ENCODE data around the gene SPIN2B.
"Not testable (repeated sequence)": the region's sequence is repeated elsewhere in the genome, so short reads cannot be mapped to it uniquely, and the experiment has no call there.

Gene SPIN2B

GRCh38 chrX:57104921-57105398, 16.4 kb downstream of the SPIN2B start:
- TF ChIP-seq GATA1 (IDR thresholded peaks at IDR 0.05; ENCODE audit: low read depth, low read length) (no peak), POLR2A (IDR thresholded peaks at IDR 0.05; ENCODE audit: low read length) (no peak)
- DNase-seq, result no peak

DNA sequence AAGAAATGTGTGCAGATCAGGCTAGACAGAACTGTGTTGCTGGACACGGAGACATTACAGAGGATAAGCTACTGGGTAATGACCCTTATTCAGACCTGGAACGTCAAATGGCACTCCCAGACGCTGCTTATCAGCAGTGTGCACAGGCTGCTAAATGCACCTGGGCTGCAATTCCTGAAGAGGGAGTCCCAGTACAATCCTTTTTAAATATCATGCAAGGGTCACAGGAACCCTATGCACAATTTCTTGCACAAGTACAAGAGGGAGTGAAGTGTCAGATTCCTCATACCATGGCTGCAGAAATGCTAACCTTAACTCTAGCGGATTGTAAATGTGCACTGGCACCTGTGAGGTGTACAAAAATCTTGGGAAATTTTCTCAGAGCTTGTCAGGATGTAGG, 16.9 kb downstream of the SPIN2B start:
- TF ChIP-seq GATA1 (IDR thresholded peaks at IDR 0.05; ENCODE audit: low read depth, low read length), result no peak
- TF ChIP-seq POLR2A (IDR thresholded peaks at IDR 0.05; ENCODE audit: low read length), result no peak
- DNase-seq, result no peak

- no peak for TF ChIP-seq POLR2A (IDR thresholded peaks at IDR 0.05; ENCODE audit: low read length)
- no peak for TF ChIP-seq GATA1 (IDR thresholded peaks at IDR 0.05; ENCODE audit: low read depth, low read length)
- DNase-seq, result no peak
These were observed 17.9 kb downstream of the SPIN2B start for GRCh38 chrX:57103489-57103888.

DNA sequence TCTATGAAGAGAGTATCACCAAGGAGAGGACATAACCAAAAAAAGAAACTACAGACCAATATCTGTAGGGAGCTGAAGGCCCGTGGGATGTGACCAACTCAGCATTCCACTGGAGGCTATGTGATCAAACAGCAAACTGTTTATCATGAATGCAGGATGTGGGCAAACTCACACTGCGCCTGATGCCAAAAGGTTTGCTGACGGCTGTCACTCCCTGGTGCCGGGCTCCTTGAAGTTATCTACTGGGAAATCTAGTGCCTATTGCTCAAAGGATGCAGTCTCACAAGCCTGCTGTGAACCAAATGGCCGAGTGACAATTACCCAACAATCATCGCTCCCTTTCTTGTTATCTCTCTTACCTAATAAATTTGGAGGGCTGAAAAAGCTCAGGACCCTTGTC, 18.4 kb downstream of the SPIN2B start:
- not testable (repeated sequence) for DNase-seq

- TF ChIP-seq POLR2A (IDR thresholded peaks at IDR 0.05; ENCODE audit: low read length), result no peak
- TF ChIP-seq GATA1 (IDR thresholded peaks at IDR 0.05; ENCODE audit: low read depth, low read length), result no peak
- no peak for DNase-seq
These were observed 38.2 kb downstream of the SPIN2B start for GRCh38 chrX:57083143-57083542.

GRCh38 chrX:57074458-57074857, 46.9 kb downstream of the SPIN2B start:
- TF ChIP-seq POLR2A (IDR thresholded peaks at IDR 0.05; ENCODE audit: low read length) (no peak), GATA1 (IDR thresholded peaks at IDR 0.05; ENCODE audit: low read depth, low read length) (no peak)
- DNase-seq, result no peak

- no peak for DNase-seq
These were observed 51.0 kb downstream of the SPIN2B start for GRCh38 chrX:57070185-57070984.

More at GRCh38 chrX:57070185-57070984, 51.0 kb downstream of the SPIN2B start:
- TF ChIP-seq GATA1 (IDR thresholded peaks at IDR 0.05; ENCODE audit: low read depth, low read length) (no peak), POLR2A (IDR thresholded peaks at IDR 0.05; ENCODE audit: low read length) (no peak)

All from erythroblast (primary cell).